ENCODE measurements around the gene INPP5A.

GRCh38 chr10:132582771-132583170 is 45.2 kb downstream of the INPP5A start:
- TF ChIP-seq POLR2A (IDR thresholded peaks at IDR 0.05), result no peak
- no peak for TF ChIP-seq EP300 (IDR thresholded peaks at IDR 0.05)
- TF ChIP-seq, protein P1, sequence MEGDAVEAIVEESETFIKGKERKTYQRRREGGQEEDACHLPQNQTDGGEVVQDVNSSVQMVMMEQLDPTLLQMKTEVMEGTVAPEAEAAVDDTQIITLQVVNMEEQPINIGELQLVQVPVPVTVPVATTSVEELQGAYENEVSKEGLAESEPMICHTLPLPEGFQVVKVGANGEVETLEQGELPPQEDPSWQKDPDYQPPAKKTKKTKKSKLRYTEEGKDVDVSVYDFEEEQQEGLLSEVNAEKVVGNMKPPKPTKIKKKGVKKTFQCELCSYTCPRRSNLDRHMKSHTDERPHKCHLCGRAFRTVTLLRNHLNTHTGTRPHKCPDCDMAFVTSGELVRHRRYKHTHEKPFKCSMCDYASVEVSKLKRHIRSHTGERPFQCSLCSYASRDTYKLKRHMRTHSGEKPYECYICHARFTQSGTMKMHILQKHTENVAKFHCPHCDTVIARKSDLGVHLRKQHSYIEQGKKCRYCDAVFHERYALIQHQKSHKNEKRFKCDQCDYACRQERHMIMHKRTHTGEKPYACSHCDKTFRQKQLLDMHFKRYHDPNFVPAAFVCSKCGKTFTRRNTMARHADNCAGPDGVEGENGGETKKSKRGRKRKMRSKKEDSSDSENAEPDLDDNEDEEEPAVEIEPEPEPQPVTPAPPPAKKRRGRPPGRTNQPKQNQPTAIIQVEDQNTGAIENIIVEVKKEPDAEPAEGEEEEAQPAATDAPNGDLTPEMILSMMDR (IDR thresholded peaks at IDR 0.05), result no peak
- no peak for TF ChIP-seq POLR2AphosphoS5 (IDR thresholded peaks at IDR 0.05)

Measured in upper lobe of left lung (tissue), 4 donors.